ENCODE results near the gene PAGR1. TPM values are rescaled to one million over a fixed set of nuclear protein-coding genes. Genes with fewer than 3 reads are reported as not detected.
A peak's percentile ranks its signal among the peaks of the same experiment; 100 is the strongest.

PAGR1 gene
- total and polyA plus RNA-seq, 2 of the 13 experiments (the other 11 are each of a cell fraction or from before 2014, with no cell fraction given): 9.8 to 66.4 TPM

DNA sequence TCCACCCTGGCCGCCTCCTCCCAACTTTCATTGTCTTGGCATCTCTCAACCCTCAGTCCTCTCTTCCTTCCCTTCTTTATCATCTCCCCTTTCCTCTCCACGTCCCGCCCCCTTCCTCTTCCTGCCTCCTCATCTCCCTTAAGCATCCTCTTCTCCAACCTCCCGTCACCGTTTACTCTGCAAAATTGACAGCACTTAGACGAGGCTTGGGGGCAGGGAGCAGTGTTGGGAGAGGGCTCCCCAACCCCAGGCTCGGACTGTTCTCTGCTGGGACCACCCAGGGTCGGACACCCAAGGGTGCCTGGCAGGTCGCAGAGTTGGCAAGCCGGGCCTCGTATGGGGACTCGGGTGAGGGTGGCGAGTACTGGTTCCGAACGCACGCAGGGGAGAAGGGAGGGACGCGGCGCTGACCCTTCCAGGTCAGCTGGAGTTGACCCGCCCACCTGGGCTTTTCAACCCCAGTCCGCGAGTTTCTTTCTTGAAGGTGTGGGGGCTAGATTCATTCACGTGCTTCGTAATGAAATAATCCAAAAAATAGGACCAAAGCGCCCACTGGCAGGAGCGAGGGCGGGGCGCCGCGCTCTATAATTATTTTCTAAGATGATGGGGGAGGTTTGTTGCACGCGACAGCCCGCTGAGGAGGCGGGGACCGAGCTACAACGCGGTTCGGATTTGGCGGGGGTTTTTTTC, 775 bp upstream of the PAGR1 start:
- Histone ChIP-seq H3K9ac (ENCODE audit: insufficient read depth, low read depth, low read length) (peak overlapping the region; percentile 79; the same call in 1 of the 2 replicates), H3K36me3 (replicated peaks in 1 of 2; ENCODE audit: control insufficient read depth in 1 of 2, insufficient read depth in 2 of 2, low read length in 2 of 2) (peaks cover 1 to 15% of the 10 kb centered on the region in 2 experiments; a peak in 2 of 5 replicates), H3K79me2 (ENCODE audit: insufficient read depth, low read length) (peaks cover 22% of the 10 kb centered on the region), H3K27ac (ENCODE audit: extremely low read length, insufficient read depth, low read length) (no peak overlapping the region), H3K9me3 (ENCODE audit: low read length) (no peaks in the 10 kb centered on the region), H2AFZ (ENCODE audit: low read length) (no peak overlapping the region), H3K4me1 (ENCODE audit: insufficient read depth, low read length) (peaks cover 80% of the 10 kb centered on the region), H4K20me1 (ENCODE audit: insufficient read depth, low read length) (peaks cover 11% of the 10 kb centered on the region; the same call in 1 of the 2 replicates), H3K4me3 (replicated peaks in 1 of 3; ENCODE audit: insufficient read depth in 1 of 3, low read depth in 2 of 3, low read length in 3 of 3) (peak overlapping the region in 1 of 3 experiments; percentile 93; a peak in 2 of 6 replicates), H3K27me3 (ENCODE audit: control insufficient read depth in 1 of 2, insufficient read depth in 2 of 2, low read length in 2 of 2) (peaks cover 0 to 12% of the 10 kb centered on the region in 2 experiments; a peak in 2 of 5 replicates), H3K4me2 (ENCODE audit: low read depth, low read length) (peak overlapping the region; percentile 99; the same call in 1 of the 2 replicates)
- WGBS (ENCODE audit: low lambda C conversion rate): 84% methylated on average over 39 of the region's 39 CpGs
- no peak for FAIRE-seq
- no peak for DNase-seq (ENCODE audit: low spot score)
- CTCF ChIA-PET (ENCODE audit: low intra/inter-chr PET ratio, low total read pairs): interaction anchor here (1.3 kb wide), 1 partner anchor 25 kb away, joined by 4 read pairs; the partner anchor contains the start of gene KIF22
- TSS peak; percentile 58 for BruUV-seq (replicated peaks)
- intact Hi-C loops (cut with micrococcal nuclease; ENCODE audit: unreplicated experiment) (no loop called here), in situ Hi-C loops (cut with HindIII; ENCODE audit: extremely low pct_ligation_motif_present, low pct_unique_long_range_greater_than_20kb) (loop anchor here (25.0 kb wide), 1 partner anchor 847 kb away; the partner anchor contains the start of genes FBRS and PRR14)
- ATAC-seq: no peak
- TF ChIP-seq NRL (CRISPR knock-in tag; IDR thresholded peaks at IDR 0.05; ENCODE audit: borderline replicate concordance): peak; percentile 51; the same call in 1 of the 2 replicates
- peak; percentile 71; the same call in 1 of the 2 replicates for TF ChIP-seq NFIB (CRISPR knock-in tag; IDR thresholded peaks at IDR 0.05; ENCODE audit: borderline replicate concordance)
- TF ChIP-seq, protein P1, sequence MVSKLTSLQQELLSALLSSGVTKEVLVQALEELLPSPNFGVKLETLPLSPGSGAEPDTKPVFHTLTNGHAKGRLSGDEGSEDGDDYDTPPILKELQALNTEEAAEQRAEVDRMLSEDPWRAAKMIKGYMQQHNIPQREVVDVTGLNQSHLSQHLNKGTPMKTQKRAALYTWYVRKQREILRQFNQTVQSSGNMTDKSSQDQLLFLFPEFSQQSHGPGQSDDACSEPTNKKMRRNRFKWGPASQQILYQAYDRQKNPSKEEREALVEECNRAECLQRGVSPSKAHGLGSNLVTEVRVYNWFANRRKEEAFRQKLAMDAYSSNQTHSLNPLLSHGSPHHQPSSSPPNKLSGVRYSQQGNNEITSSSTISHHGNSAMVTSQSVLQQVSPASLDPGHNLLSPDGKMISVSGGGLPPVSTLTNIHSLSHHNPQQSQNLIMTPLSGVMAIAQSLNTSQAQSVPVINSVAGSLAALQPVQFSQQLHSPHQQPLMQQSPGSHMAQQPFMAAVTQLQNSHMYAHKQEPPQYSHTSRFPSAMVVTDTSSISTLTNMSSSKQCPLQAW (CRISPR knock-in tag; IDR thresholded peaks at IDR 0.05): no peak
- TF ChIP-seq NR2F6 (IDR thresholded peaks at IDR 0.05): no peak
- TF ChIP-seq NR2F6 (CRISPR knock-in tag; IDR thresholded peaks at IDR 0.05): no peak
- 0 out of 2 replicates have a peak, but pooled peaks have one; percentile 13 for TF ChIP-seq ZNF430 (CRISPR knock-in tag; IDR thresholded peaks at IDR 0.05)
- TF ChIP-seq MTF2 (CRISPR knock-in tag; IDR thresholded peaks at IDR 0.05; ENCODE audit: borderline replicate concordance): 0 out of 2 replicates have a peak, but pooled peaks have one; percentile 20
- peak; percentile 42; the same call in 1 of the 2 replicates for TF ChIP-seq ZNF891 (CRISPR knock-in tag; IDR thresholded peaks at IDR 0.05)
- 0 out of 2 replicates have a peak, but pooled peaks have one; percentile 25 for TF ChIP-seq ZBTB34 (CRISPR knock-in tag; IDR thresholded peaks at IDR 0.05)
- no peak for TF ChIP-seq HNRNPUL1 (IDR thresholded peaks at IDR 0.05; ENCODE audit: low read depth, low read length)
- TF ChIP-seq NFE2 (CRISPR knock-in tag; IDR thresholded peaks at IDR 0.05): no peak
- TF ChIP-seq CCAR2 (optimal IDR thresholded peaks at IDR 0.05; ENCODE audit: low read depth, low read length): no peak
- peak; percentile 52 for TF ChIP-seq PCBP2 (optimal IDR thresholded peaks at IDR 0.05; ENCODE audit: low read depth, low read length, poor library complexity, severe bottlenecking)
- peak; percentile 1; the same call in 1 of the 2 replicates for TF ChIP-seq NFKB2 (CRISPR knock-in tag; IDR thresholded peaks at IDR 0.05; ENCODE audit: borderline replicate concordance)
- TF ChIP-seq, protein P2, sequence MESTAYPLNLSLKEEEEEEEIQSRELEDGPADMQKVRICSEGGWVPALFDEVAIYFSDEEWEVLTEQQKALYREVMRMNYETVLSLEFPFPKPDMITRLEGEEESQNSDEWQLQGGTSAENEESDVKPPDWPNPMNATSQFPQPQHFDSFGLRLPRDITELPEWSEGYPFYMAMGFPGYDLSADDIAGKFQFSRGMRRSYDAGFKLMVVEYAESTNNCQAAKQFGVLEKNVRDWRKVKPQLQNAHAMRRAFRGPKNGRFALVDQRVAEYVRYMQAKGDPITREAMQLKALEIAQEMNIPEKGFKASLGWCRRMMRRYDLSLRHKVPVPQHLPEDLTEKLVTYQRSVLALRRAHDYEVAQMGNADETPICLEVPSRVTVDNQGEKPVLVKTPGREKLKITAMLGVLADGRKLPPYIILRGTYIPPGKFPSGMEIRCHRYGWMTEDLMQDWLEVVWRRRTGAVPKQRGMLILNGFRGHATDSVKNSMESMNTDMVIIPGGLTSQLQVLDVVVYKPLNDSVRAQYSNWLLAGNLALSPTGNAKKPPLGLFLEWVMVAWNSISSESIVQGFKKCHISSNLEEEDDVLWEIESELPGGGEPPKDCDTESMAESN (CRISPR knock-in tag; conservative IDR thresholded peaks at IDR 0.05): no peak
- TF ChIP-seq PAWR (CRISPR knock-in tag; IDR thresholded peaks at IDR 0.05; ENCODE audit: borderline replicate concordance): no peak
- no peak for TF ChIP-seq ATF7-NPFF (CRISPR knock-in tag; IDR thresholded peaks at IDR 0.05; ENCODE audit: low read depth)
- POLR2A ChIA-PET: interaction anchor here (0.6 to 7.0 kb wide), 19 partner anchors 8 to 250 kb away, joined by 3 to 145 read pairs (median 8); partner anchors contain the start of genes ALDOA, ASPHD1, CDIPT and KCTD13

Measured in HepG2 (cell line).